Fibroblast of skin of right quadriceps (primary cell): ENCODE measurements around the gene FAM78B.
A peak's percentile ranks its signal among the peaks of the same experiment; 100 is the strongest.

Experiments
- DNase-seq: peaks from one replicate; pipeline ENCODE4 v3.0.0-alpha.2; 2013

FAM78B gene

GRCh38 chr1:166116026-166116425, 50.8 kb downstream of the FAM78B start:
- no peak for DNase-seq

- no peak for DNase-seq
Observed at GRCh38 chr1:166114419-166114818, 52.4 kb downstream of the FAM78B start.

GRCh38 chr1:166113630-166114029, 53.2 kb downstream of the FAM78B start:
- DNase-seq, result no peak

- DNase-seq, result no peak
Observed at GRCh38 chr1:166113031-166113430, 53.8 kb downstream of the FAM78B start.

GRCh38 chr1:166112425-166112824, 54.4 kb downstream of the FAM78B start:
- DNase-seq, result no peak

GRCh38 chr1:166111430-166111829, 55.4 kb downstream of the FAM78B start:
- DNase-seq, result no peak

GRCh38 chr1:166090244-166090643, 76.6 kb downstream of the FAM78B start:
- DNase-seq, result no peak

- DNase-seq, result no peak
Observed at GRCh38 chr1:166089804-166090203, 77.0 kb downstream of the FAM78B start.

GRCh38 chr1:166088572-166088955, 78.2 kb downstream of the FAM78B start:
- no peak for DNase-seq

GRCh38 chr1:166087734-166088571, 78.8 kb downstream of the FAM78B start:
- no peak for DNase-seq

GRCh38 chr1:166086113-166086883, 80.5 kb downstream of the FAM78B start:
- no peak for DNase-seq

GRCh38 chr1:166084613-166085012, 82.2 kb downstream of the FAM78B start:
- DNase-seq, result no peak

- DNase-seq, result no peak
Observed at GRCh38 chr1:166083887-166084286, 82.9 kb downstream of the FAM78B start.

GRCh38 chr1:166082601-166083000, 84.2 kb downstream of the FAM78B start:
- DNase-seq, result no peak

- DNase-seq, result peak; percentile 31
Observed at GRCh38 chr1:166080967-166081870, 85.6 kb downstream of the FAM78B start.

- peak; percentile 4 for DNase-seq
Observed at GRCh38 chr1:166080277-166080966, 86.4 kb downstream of the FAM78B start.

GRCh38 chr1:166079276-166079675, 87.5 kb downstream of the FAM78B start:
- DNase-seq, result no peak

GRCh38 chr1:166073489-166073888, 93.3 kb downstream of the FAM78B start:
- no peak for DNase-seq

- DNase-seq, result peak; percentile 5
Observed at GRCh38 chr1:166069390-166069789, 97.4 kb downstream of the FAM78B start.

GRCh38 chr1:166066107-166066506, 100.7 kb downstream of the FAM78B start:
- no peak for DNase-seq

- DNase-seq, result no peak
Observed at GRCh38 chr1:166064951-166065350, 101.8 kb downstream of the FAM78B start.

GRCh38 chr1:166064313-166064926, 102.4 kb downstream of the FAM78B start:
- DNase-seq, result no peak
